ENCODE measurements around the gene SFTPD. TPM values are rescaled to one million over a fixed set of nuclear protein-coding genes. Genes with fewer than 3 reads are reported as not detected.
"Not testable (repeated sequence)": the region's sequence is repeated elsewhere in the genome, so short reads cannot be mapped to it uniquely, and the experiment has no call there.

Gene SFTPD
- total RNA-seq, 2 donors from 2014 or later = 0.41 TPM; not detected in 1

GRCh38 chr10:79933961-79934360, 14.9 kb downstream of the SFTPD start:
- ATAC-seq (no peak), DNase-seq (ENCODE audit: low spot score in 2 of 2) (no peak)
- no peaks in the 10 kb centered on the region for H3K9me3 Mint-ChIP-seq
- no peaks in the 10 kb centered on the region for H3K36me3 Mint-ChIP-seq
- H3K27ac Mint-ChIP-seq = no peak overlapping the region

GRCh38 chr10:79932841-79933379, 16.0 kb downstream of the SFTPD start:
- no peaks in the 10 kb centered on the region for H3K36me3 Mint-ChIP-seq
- no peak for ATAC-seq
- DNase-seq (ENCODE audit: low spot score in 2 of 2) = no peak
- no peaks in the 10 kb centered on the region for H3K9me3 Mint-ChIP-seq
- H3K27ac Mint-ChIP-seq = no peak overlapping the region

- no peak for ATAC-seq
- DNase-seq (ENCODE audit: low spot score in 2 of 2) = no peak
- no peak overlapping the region for H3K27ac Mint-ChIP-seq
- H3K9me3 Mint-ChIP-seq = peaks cover 0 to under 1% of the 10 kb centered on the region in 2 donors
- H3K36me3 Mint-ChIP-seq = no peaks in the 10 kb centered on the region
Measured at GRCh38 chr10:79932307-79932706, 16.6 kb downstream of the SFTPD start.

DNA sequence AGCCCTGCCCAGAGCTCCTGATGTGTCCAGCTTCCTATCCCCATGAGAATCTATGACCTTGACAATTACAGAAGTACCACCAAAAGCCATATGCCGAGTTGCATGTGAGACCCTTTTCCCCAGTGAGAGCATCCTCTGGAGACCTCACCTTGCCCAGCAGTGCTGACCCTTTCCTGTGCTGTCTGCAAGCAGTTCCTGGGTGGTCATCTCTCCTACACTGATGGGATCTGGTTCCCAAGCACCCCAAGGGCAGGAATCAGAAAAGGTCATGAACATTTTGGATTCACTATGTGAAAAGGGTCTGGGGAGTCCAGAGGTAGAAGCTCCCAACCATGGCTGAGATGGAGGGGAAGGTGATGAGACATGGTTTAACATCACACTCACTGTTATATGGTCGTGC, 18.2 kb downstream of the SFTPD start:
- Mint-ChIP-seq H3K36me3 (no peaks in the 10 kb centered on the region), H3K27ac (no peak overlapping the region), H3K9me3 (peaks cover 0 to 5% of the 10 kb centered on the region in 2 donors)
- DNase-seq (ENCODE audit: low spot score in 2 of 2) (peak in 1 of 2 donors; percentile 26), ATAC-seq (no peak)

DNA sequence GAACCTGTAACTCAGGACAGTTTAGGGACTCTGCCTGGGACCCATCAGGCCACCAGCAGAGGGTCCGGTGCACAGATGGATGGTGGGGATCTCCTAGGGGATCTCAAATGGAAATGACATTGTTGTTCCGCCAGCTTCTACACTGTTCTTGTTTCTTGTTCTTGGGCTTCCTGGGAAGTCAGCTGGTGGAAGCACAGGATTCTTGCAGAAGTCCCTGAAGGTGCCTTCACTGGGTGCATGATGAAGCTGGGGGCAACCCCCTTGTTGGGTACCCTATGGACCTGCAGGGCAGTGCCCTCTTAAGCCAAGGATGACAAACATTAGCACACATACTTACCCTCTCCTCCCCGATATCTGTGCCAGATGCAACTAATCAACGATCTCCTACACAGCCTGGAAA, 18.6 kb downstream of the SFTPD start:
- no peak for ATAC-seq
- H3K27ac Mint-ChIP-seq = no peak overlapping the region
- DNase-seq (ENCODE audit: low spot score in 2 of 2) = peak in 1 of 2 donors; percentile 6
- H3K9me3 Mint-ChIP-seq = peaks cover 0 to 5% of the 10 kb centered on the region in 2 donors
- H3K36me3 Mint-ChIP-seq = no peaks in the 10 kb centered on the region

- Mint-ChIP-seq H3K27ac (no peak overlapping the region), H3K36me3 (no peaks in the 10 kb centered on the region), H3K9me3 (peaks cover 0 to 5% of the 10 kb centered on the region in 2 donors)
- peak; percentile 96 to 97 for ATAC-seq
- DNase-seq (ENCODE audit: low spot score in 2 of 2) = peak; percentile 72 to 83
Measured at GRCh38 chr10:79929409-79929904, 19.4 kb downstream of the SFTPD start.

DNA sequence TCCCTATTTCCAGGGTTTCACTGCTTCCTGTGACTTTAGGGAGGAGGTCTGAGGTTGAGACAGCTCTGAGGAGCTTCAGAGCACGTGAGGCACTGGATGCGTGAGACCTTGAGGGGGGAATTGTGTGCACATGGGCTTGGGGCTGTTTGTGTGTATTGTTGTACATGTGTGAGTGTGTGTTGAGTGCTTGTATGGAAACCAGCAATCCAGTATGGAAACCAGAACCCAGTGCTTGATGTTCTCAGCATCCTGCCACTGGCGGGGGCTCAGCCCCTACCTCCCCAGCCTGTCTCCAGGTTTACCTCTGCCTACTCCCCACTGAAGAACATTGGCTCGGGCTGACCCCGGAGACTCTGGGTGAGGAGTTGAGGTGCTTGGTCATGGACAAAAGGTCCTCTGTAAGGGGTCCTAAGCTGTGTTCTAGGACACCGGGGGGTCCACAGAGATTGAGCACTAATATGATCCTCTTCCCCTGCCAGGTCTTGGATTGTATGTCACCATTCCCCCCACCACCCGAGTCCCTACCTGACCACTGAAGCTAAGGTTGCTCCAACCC, 20.8 kb downstream of the SFTPD start:
- H3K27ac Mint-ChIP-seq = no peak overlapping the region
- ATAC-seq (no peak), DNase-seq (ENCODE audit: low spot score in 2 of 2) (peak in 1 of 2 donors; percentile 30)
- H3K36me3 Mint-ChIP-seq = no peaks in the 10 kb centered on the region
- H3K9me3 Mint-ChIP-seq = peaks cover 0 to 5% of the 10 kb centered on the region in 2 donors

DNA sequence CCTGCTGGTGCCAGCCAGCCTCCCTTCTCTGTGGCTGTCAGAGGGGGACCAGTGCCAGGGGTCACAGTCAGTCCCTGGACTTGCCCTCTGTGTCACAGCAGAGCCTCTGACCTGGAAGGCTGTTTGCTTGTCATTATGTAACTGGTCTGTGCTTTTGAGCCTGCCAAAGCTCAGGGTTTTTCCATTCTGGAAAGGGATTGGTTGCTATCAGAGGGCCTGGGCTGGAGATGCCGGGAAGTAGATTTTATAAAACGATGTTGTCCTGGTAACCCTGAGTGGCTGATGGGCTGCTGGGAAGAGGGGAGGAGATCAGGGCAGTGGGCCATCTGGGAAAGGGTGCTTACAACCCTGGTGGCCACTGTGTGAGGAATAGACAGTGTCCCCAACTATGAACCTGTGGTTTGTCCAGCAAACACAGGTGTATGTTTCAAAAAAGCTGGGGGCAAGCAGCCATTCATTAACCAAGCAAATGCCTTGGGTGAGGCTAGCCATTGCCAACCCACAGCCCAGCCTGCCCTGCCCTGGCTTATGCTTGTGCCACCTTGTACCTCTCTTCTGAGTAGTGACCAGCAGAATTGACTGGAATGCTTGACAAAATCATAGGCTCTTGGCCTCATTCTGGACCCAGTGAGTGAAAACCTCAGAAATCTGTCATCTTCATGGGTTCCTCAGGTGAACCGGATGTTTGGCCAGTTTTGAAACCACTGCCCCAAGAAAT, 21.6 kb downstream of the SFTPD start:
- ATAC-seq = no peak
- no peak overlapping the region for H3K27ac Mint-ChIP-seq
- H3K36me3 Mint-ChIP-seq = no peaks in the 10 kb centered on the region
- peak in 1 of 2 donors; percentile 20 for DNase-seq (ENCODE audit: low spot score in 2 of 2)
- peaks cover 0 to 5% of the 10 kb centered on the region in 2 donors for H3K9me3 Mint-ChIP-seq

DNA sequence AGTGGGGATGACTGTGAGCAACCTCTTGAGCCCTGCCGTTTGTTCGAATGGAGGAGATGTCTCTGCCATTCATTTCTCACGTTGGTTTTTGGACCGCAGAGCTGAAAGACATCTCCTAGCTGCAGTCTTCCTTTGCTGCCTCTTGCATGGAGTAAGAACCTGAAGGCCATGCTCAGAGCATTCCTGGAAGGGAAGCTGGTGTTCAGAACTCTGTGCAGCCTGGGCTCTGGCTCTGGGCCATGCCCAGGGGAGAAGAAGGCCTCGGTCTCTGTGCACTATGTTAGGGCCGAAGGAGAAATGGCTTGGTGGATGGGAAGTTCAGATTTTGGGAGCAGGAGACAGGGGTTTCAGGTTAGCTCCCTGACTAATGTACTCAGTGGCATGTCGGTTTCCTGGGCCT, 22.9 kb downstream of the SFTPD start:
- DNase-seq (ENCODE audit: low spot score in 2 of 2) (peak in 1 of 2 donors; percentile 16), ATAC-seq (no peak)
- Mint-ChIP-seq H3K27ac (no peak overlapping the region), H3K36me3 (no peaks in the 10 kb centered on the region), H3K9me3 (peaks cover 0 to 5% of the 10 kb centered on the region in 2 donors)

GRCh38 chr10:79925614-79926013, 23.3 kb downstream of the SFTPD start:
- ATAC-seq = no peak
- DNase-seq (ENCODE audit: low spot score in 2 of 2) = peak in 1 of 2 donors; percentile 20
- Mint-ChIP-seq H3K36me3 (no peaks in the 10 kb centered on the region), H3K9me3 (peaks cover 0 to 5% of the 10 kb centered on the region in 2 donors), H3K27ac (no peak overlapping the region)

GRCh38 chr10:79923669-79924068, 25.2 kb downstream of the SFTPD start:
- peak in 1 of 2 donors; percentile 35 for DNase-seq (ENCODE audit: low spot score in 2 of 2)
- no peak for ATAC-seq
- Mint-ChIP-seq H3K27ac (no peak overlapping the region), H3K36me3 (no peaks in the 10 kb centered on the region), H3K9me3 (peaks cover 0 to 5% of the 10 kb centered on the region in 2 donors)

DNA sequence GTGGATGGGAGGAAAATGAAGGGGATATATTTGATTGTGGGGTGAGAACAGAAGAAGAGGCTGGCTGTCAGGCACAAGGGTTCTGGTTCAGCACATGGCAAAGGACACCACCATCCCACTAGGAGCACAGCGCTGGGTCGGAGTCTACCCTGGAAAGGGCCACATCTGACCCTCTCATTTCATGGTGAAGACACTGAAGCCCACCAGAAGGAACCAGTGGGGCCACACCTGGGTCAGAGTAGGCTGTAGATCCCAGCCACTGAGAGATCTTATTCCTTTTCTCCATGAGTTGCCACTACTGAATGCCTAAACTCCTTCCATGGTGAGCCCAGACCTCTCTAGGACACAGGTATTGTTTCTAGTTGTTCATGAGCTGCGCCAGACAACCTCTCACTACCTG, 25.8 kb downstream of the SFTPD start:
- peaks cover 0 to 5% of the 10 kb centered on the region in 2 donors for H3K9me3 Mint-ChIP-seq
- peak overlapping the region in 1 of 2 donors; percentile 47 for H3K27ac Mint-ChIP-seq
- ATAC-seq (no peak), DNase-seq (ENCODE audit: low spot score in 2 of 2) (no peak)
- no peaks in the 10 kb centered on the region for H3K36me3 Mint-ChIP-seq

DNA sequence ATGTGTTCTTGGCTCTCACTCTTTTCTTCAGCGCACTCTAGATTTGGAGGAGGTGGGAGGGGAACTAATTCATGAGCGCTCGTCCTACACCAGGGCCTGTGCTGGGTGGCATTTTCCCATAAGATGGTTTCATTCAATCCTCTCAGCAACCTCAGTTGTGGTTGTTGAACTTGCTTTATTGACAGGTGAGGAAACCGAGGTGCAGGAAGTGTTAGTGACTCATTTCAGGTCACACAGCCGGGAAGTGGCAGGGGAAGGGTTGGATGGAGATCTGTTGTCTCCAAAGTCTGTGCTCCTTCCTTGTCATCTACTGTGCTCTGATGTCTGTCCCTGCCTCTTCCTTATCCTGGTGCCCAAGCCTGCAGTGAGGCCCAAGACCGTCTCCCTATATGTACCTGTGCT, 26.9 kb downstream of the SFTPD start:
- DNase-seq (ENCODE audit: low spot score in 2 of 2) = not testable (repeated sequence)

DNA sequence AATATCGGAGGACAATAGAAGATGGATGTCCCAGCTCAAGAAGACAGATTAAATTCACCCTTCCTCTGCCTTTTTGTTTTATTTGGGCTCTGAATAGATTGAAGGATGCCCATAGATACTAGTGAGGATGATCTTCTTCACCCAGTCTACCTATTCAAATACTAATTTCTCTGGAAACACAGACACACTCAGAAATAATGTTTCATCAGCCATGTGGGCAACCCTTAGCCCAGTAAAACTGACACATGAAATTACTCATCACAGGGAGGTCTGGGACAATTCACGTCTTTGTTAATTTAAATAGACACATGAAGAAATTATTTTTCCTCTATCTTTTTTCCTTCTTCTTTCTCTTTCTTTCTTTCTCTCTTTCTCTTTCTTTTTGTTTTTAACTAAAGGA, 33.1 kb downstream of the SFTPD start:
- H3K27ac Mint-ChIP-seq; H3K36me3 Mint-ChIP-seq; DNase-seq (ENCODE audit: low spot score in 2 of 2); H3K9me3 Mint-ChIP-seq; ATAC-seq: not testable (repeated sequence)

More for the DNA sequence above, 26.9 kb downstream of the SFTPD start:
- ATAC-seq = peak; percentile 65 to 82
- H3K36me3 Mint-ChIP-seq, H3K9me3 Mint-ChIP-seq, H3K27ac Mint-ChIP-seq: not testable (repeated sequence)

- not testable (repeated sequence) for H3K36me3 Mint-ChIP-seq; DNase-seq (ENCODE audit: low spot score in 2 of 2); H3K9me3 Mint-ChIP-seq; H3K27ac Mint-ChIP-seq
- ATAC-seq = peak in 1 of 2 donors; percentile 26
Measured at GRCh38 chr10:79914512-79914911, 34.4 kb downstream of the SFTPD start.

- no peak for ATAC-seq
- Mint-ChIP-seq H3K36me3 (no peaks in the 10 kb centered on the region), H3K9me3 (no peaks in the 10 kb centered on the region), H3K27ac (no peak overlapping the region)
- no peak for DNase-seq (ENCODE audit: low spot score in 2 of 2)
Measured at GRCh38 chr10:79910836-79911235, 38.1 kb downstream of the SFTPD start.

DNA sequence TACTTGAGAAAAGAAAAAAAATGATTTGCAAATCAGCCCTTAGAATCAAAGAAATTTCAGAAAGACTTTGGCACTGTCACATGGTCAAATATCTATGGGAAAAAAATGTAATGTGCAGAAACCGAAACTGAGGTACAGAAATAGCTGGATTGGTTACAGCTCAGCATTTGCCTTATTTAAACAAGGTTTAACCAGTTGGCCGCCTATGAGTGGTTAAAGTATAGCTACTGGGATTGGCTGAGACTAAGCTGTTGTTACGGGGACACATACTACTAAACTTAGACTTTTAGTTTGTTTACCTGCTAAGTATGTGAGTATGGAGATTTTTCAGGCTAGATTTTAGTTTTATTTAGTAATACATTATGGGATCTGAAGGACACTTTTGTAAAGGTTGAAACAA, 38.6 kb downstream of the SFTPD start:
- H3K36me3 Mint-ChIP-seq = no peaks in the 10 kb centered on the region
- DNase-seq (ENCODE audit: low spot score in 2 of 2) (no peak), ATAC-seq (no peak)
- no peak overlapping the region for H3K27ac Mint-ChIP-seq
- H3K9me3 Mint-ChIP-seq = no peaks in the 10 kb centered on the region
